HG02840 (cell line): ENCODE results near the gene CTIF.

Experiments
- ATAC-seq: cut with Tn5 transposase; IDR thresholded peaks from one replicate; pipeline ENCODE4 v1.9.1; 2021; ENCODE audit warnings: mild to moderate bottlenecking, moderate library complexity, moderate number of reproducible peaks; ENCODE audit not compliant: unreplicated experiment, low FRiP score

Gene CTIF

DNA sequence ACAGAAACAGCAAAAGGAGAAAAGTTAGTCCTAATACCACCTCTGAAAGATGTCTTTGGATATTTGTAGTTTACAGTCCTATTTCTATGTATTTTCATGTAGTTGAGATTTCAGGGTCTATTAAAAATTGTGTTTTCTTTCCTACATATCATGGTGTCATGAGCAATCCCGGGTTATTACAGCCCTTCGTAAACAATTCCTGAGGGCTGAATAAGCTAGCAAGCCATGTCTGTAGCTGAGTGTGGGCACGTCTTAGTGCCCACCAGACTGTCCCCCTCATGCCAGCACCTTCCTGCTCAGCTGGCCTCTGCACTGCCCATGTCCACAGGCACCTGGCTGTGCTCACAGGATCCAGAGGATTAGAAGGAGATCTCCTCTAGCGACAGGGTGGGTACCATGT, 60.6 kb downstream of the CTIF start:
- no peak for ATAC-seq

DNA sequence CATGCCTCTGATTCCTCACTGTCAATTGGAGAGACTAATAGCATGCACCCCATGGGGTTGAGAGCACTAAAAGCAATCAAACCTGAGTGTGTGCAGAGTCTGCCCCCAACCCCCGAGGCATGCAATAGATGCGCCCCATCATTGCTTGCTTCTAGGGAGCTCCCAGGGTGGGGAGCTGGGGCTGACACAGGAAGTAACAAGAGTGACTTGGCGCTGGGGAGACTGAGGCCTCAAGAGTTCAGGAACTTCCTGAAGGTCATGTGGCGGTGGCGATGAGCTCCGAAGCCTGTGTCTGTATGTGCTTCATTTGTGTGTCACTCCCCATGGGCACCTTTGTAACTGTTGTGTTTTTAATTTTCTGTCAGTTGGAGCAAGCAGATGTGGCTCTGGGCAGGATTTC, 61.2 kb downstream of the CTIF start:
- no peak for ATAC-seq

DNA sequence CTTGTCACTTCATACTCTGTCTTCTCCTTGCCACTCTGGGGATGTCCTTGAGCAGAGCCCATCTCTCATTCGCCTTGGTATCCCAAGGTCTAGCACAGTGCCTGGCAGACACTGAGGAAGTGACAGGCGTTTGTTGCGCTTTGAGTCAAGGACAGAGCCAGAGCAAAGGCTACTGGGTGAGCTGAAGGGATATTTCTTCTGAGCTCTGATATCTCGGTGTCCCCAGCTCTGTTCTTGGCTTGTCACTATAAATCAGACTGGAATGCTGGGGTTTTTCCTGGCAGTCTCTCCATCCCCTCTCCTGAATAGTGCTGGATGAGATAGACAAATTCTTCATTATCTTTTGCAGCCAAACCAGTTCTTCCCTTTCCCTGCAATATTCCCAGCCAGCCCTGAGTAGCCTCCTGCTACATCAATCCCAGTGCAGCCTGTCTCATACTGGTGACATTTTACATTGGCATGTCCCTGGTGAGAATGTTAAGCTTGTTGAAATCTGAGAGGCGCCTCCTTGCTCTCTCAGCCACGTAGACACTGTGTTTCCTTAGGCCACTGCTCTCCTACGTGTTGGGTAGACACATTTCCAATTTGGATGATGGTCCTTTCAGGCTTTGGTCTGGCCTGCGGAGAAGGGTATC, 61.7 kb downstream of the CTIF start:
- ATAC-seq, result no peak

DNA sequence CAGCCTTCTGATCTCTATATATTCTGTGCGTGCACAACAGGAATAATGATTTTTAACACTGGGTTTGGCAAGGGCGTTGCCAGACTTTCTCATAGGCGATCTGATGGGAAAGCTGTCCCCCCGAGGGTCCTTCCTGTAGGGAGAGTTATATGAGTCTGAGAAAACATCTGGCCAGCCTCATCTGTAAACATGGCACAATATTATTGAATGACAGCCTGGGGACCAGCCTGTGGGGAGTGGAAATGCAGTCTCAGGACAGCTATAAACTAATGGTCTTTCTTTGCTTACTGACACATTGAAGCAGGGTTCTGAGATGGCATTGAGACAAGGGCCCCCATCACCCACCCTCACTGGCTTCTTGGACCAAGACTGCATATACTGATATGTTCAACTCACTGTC, 62.5 kb downstream of the CTIF start:
- no peak for ATAC-seq

DNA sequence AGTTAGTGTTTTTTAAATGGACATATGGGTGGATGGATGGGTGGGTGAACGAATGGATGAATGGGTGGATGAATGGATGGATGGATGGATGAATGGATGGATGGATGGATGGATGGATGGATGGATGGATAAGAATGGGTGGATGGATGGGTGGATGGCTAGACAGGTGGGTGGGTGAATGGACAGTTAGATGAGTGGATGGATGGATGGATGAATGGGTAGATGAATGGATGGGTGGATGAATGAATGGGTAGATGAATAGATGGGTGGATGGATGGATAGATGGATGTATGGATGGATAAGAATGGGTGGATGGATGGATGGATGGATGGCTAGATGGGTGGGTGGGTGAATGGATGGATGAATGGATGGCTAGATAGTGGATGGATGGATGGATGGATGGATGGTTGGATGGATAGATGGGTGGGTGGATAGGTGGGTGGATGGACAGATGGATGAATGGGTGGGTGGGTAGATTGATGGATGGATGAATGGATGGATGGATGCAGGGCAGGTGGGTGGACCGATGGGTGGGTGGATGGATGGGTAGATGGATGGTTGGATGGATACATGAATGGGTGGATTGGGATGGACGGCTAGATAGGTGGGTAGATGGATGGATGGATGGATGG, 64.0 kb downstream of the CTIF start:
- no peak for ATAC-seq

DNA sequence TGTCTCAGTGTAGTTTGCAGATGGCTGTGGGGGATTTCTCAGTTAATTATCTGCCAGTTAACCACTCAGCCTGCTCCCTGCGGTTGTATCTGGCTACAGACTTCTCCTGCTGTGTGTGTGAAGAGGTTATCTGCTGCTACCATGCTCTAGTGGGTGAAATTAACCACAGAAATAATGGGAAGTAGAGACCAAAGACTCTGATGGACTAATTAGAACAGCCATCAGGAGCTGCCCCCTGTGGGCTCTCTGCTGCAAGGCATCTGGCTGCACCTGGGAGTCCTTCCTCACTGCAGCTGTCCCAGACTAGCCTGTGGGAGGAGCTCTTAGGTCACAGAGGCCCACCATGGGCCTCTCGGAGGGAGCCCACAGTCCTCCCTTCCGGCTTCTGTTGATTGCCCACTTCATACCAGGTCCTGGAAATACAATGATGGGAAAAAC, 66.6 kb downstream of the CTIF start:
- ATAC-seq, result no peak

DNA sequence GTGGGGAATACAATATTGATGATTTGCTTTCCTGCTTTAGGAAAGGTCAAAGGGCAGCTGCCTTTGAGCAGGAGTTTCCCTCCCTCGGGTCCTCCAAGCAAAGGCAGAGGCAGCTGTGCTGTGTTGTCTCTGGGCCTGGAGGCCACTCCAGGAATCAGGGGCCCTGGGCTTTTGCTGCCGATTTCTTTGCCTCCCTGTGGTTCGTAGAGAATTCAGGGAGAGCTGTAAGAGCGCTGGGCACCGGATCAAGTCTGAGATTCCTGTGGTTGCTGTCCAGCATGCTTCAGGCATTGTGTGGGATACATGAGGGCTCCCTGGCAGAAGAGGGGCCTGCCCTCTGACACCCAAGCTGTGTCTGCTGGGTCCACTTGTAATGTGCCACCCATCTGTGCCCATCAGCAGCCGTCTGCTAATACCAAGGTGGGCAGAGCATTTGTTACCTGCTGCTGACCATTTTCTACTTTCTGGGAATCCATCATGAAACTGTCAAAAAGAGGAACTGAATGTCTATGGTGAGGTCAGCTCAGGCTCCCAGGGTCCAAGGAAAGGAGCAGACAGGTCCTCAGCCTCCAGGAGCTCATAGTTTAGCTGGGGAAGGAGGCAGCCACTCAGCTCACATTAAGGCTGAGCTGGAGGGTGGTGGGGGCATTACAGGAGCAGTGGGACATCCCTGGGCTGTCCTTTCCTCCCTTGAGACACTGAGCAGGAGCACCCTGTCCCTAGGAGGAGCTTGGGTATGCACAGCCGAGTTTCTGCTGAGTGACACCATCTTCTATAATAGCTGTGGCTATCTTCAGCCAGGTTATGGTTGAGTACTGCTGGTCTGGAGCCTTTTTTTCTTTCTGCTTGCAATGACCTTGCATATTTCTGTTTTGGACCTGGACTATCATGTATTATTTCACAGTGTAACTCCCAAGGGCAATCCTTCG, 68.5 kb downstream of the CTIF start:
- no peak for ATAC-seq

DNA sequence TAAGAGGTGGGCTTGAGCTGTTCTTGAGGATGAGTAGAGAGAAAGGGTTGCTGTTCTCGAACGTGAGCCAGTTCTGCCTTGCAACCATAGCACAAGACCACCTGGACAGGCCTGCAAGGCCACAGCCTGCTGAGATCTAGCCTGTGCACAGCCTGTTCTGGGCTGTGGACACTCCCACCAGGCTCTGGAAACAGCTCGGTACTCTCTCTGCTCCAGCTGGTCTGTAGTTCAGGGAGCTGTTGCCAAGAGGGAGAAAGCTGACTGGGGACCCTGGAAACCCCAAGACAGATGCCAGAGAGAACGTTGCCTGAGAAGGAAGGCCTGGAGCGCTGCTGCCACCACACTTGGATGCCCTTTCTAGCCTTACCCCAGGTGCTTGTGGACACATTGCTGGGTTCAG, 69.8 kb downstream of the CTIF start:
- ATAC-seq, result no peak

DNA sequence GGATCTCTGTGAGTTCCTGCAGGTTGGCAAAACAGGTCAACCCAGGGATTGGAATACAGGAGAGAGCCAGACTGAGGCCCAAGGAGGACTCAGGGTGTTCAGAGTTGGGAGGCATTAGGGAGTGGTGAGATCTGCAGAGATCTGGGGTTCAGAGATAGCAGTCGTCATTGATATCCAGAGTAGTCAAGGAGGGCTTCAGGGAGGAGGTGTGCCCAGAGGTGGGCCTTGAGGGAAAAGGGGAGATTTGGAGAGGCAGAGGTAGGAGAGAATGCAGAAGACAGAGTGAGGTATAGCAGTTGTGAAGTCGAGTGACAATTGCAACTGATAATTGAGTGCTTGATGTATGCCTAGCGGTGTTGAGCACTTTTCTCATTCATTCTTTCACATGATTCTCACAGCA, 70.3 kb downstream of the CTIF start:
- ATAC-seq, result no peak

DNA sequence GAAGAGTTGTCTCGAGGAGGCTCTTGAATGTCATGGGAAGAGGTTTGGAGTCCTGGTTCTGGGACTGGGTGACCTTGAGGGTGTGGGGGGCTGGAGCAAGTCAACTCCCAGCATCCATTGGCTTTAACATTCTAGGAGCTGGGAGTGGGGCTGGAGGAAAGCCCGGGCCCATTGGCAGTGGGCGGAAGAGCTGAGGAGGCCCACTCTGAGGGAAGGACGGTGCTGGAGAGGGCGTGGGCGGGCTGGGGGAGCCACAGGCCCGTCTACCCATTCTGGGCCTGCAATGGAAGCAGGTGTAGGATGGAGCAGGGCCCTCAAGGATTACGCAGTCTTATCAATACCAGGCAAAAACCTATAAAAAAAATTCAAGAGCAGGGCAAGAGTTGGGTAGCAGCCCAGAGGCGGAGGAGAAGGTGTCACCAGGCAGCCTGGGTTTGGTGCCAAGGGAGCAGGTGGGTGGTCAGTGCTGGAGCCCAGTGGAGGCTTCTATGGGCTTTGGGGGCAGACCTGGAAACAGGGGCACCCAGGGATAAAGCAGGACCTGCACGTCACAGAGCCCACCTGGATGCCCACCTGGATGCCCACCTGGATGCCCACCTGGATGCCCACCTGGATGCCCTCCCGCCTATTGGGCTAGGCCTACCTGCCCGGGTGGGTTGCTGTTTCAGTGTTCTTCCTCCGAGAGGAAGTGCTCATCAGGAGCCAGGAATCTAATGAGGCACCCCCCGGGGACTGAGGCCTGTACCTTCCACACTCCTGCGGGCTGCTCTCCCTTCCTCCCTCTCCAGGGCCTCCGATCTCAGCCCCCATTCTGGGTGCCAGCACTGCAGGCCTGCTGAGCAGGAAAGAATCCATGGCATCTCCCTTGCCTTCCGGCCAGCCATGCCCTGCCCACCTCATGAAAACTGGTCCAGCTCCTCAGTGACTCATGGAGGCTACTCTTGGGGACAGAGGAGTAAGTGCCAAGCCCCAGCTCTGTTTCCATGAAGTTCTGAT, 71.3 kb downstream of the CTIF start:
- ATAC-seq, result no peak

DNA sequence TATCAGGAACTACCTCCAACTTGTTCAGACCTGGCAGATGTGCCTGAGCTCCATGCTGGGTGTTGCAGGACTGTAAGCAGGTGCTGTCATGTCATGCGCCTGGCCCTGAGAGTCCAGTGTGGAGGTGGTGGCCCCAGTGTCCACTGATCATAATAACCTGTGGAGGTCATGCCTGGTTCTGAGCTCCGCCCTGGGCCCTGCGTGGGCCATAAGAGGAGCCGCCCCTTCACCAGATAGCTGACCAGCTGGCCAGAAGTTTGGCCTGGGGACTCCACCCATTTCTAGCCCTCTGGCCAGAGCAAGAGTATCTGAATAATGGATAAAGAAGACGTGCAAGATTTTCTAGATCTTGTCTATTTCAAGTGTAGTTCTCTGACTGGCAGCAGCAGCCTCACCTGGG, 72.4 kb downstream of the CTIF start:
- ATAC-seq, result no peak

DNA sequence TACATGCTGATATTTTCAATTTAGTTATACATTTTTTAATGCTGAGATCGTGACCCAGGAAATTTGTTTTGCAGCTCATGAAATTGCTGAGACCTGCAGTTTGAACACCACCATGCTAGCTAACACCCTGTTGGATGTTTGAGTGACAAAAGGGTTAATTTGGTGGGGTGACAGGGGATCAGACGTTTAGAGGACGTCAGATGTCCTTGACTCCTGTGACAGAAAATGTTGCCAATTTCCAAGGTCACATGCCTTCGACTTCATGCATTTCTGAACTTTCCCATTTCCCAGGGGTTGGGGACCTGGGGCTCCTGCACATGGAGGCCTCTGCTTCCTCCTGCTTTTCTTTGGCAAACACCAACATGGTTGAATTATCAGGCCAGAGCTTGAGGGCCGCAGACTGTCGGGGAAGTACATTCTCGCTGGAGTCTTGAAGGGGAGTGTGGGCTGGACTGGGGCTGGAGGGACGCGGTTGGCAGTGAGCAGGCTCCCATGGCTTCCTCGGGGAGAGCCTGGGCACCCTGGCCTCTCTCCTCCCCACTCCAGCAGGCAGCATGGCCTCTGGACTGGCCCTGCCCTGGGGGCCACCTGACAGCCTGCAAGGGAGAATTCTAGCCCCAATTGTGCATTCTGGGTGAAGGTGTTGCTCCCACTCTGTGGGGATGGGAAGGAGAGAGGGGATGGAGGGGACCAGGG, 73.1 kb downstream of the CTIF start:
- ATAC-seq, result no peak

DNA sequence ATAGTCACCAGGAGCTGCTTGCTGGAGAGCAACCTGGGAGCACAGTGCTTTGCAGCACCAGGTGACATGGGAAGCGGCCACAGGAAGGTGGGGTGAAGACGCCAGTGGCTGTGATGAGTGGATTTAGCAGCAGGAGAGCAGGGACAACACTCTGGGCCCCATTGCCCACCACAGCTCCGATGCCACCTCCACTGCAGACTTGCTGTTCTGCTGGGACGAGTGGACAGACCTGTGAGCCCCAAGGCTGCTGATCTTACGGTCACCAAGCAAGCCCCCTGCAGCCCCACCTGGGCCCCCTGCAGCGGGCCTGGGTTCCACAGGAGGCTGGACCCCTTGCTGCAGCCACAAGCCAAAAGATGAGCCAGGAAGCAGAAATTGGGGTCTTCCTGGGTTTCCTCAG, 73.7 kb downstream of the CTIF start:
- ATAC-seq, result no peak

DNA sequence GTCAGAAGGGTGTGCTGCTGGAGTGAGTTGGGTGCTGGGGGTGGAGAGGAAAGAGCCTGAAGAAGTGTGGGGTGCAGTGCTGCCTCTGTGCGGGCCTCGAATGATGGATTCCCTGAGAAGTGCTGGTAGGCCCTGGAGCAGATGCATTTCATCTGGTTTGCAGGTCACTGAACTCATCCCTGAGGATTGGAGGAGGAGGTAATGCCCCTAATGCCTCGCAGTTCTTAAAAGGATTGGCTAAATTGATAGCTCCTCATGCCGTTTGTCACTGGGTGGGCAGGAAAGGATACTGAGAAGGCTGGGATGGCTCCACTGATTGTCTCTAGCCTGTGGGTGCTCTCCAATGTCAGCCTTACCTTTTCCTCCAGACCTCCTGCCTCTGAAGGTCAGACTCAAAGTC, 74.1 kb downstream of the CTIF start:
- ATAC-seq, result no peak

DNA sequence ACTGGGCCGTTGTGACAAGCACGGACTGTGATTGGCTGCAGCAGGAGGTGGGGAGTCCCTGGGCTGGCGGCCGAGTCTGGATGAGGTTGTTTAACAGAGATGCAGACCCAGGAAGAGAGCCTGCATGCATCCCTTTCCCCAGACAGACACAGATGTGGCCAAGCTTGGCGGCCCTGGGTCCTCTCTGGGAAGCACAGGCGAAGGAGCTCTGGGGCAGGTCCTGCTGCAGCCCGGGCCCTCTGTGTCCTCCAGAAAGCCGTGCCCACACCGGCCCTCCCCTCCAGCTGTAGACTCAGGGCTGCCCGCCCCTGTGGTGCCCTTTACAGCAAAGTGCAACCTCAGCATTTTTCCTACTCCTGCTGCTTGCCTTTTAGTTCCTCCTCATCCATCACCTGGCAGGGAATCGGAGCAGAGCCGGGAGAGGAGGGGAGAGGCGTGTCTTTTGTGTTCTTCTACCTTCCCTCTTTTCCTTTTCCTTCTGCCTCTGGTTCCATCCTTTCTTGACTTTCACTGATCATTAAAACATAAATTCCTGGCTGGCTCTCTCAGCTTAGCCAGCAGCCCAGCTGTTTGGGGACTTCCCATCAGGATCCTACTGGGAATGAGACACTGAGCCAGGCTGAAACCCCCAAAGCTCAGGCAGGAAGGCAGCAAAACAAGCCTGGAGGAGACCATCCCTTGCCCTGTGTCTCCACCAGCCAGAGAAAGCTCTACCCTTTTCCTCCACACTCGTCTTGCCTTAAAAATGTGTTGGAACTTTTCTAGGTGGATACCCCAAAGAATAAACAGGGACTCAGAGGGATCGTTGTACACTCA, 75.0 kb downstream of the CTIF start:
- ATAC-seq, result no peak

DNA sequence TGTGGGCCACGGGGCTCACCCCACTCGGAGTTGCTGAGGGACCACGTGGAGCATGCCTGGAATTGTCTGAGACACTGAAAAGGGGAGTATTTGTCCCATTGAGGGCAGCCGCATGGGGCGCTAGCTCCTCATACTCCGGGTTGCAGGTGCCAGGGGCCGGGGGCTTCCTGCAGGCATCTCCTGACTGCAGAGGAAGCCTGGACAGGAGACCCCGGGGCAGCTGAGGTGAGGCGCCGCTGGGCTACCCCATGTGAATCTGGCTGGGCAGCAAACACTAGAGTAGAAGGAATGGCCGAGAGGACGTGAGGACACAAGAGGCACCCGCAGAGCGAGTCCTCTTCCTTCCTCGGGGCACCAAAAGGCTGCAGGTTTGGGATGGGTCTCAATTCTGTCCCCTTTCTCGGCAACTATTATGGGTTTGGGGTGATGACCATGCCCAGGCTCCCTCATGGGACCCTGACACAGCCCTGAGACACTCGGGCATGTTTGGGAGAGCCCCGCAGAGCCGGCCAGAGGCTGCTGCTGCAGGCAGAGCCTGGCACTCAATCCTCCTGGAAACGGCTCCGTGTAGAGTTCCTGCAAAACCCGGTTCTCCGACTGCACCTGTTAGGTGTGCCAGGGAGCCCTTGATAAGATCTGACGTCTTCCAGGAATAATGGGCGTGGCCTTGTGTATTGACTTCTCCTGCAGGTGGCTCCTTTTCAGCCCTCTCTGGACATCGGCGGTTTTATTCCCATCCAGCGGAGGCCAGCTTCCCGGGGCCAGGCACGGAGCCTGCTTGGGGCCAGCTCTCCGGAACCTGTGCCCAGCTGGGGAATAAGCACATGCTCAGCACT, 77.0 kb downstream of the CTIF start:
- no peak for ATAC-seq

DNA sequence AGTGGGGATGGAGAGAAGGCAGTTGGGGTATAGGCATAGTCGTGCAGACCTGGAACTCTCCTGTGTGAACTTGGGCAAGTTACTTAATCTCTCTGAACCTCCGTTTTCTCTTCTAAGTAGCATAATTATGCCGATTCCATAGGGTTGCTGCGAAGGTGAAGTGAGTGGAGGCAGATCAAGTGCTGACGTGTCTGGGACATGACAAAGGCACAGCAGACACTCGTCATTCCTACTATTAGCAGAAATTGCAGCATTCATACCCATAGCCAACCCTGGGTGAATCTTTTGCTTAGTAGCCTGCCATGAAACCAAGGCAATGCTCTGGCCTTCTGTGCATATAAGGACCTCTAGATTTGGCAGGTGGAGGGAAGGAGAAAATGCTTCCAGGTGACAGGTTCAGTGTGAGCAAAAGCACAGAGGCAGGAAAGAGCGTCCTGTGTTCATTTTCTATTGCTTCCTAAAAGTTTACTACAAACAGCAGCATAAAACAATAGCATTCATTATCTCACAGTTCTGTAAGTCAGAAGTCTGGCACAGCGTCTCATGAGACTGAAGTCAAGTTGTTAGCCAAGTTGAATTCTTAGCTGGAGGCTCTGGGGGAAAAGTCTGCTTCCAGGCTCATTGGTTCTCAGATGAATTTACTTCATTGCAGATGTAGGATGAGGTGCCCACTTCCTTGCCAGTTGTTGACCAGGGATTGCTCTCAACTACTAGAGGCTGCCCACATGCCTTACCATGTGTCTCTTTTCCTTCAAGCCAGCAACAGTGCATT, 77.8 kb downstream of the CTIF start:
- no peak for ATAC-seq
